NCI-H1092 (cell line): ENCODE results near the gene PLA2G1B.

Experiments used
- DNase-seq: peaks from one replicate; lab custom pipeline; 2025; lab: John Stamatoyannopoulos, UW

The PLA2G1B gene

DNA sequence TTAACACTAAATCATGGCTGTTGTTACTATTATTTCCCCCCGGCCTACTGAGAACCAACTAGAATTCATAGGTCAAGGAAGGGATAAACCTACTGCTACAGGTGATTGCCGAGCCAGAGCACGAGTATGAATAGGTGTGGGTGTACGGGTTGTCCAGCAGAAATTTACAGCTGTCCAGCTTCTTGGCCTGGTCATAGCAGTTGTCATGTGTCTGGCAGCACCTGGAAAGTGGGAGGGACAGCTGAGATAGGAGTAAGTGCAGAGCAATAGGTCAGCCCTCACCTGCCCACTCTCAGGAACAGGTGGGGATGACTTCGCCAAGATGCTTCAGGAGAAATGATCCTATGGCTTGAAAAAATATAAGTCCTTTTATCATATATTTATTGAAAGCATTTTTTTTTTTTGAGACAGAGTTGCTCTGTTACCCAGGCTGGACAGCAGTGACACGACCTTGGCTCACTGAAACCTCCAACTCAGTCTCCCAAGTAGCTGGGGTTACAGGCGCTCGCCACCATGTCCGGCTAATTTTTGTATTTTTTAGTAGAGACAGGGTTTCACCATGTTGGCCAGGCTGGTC lies 2.6 kb downstream of the PLA2G1B start:
- DNase-seq: no peak

- no peak for DNase-seq
Observed at GRCh38 chr12:120323772-120324171, 3.8 kb downstream of the PLA2G1B start.

GRCh38 chr12:120321382-120322202 lies 6.0 kb downstream of the PLA2G1B start:
- DNase-seq: no peak

DNA sequence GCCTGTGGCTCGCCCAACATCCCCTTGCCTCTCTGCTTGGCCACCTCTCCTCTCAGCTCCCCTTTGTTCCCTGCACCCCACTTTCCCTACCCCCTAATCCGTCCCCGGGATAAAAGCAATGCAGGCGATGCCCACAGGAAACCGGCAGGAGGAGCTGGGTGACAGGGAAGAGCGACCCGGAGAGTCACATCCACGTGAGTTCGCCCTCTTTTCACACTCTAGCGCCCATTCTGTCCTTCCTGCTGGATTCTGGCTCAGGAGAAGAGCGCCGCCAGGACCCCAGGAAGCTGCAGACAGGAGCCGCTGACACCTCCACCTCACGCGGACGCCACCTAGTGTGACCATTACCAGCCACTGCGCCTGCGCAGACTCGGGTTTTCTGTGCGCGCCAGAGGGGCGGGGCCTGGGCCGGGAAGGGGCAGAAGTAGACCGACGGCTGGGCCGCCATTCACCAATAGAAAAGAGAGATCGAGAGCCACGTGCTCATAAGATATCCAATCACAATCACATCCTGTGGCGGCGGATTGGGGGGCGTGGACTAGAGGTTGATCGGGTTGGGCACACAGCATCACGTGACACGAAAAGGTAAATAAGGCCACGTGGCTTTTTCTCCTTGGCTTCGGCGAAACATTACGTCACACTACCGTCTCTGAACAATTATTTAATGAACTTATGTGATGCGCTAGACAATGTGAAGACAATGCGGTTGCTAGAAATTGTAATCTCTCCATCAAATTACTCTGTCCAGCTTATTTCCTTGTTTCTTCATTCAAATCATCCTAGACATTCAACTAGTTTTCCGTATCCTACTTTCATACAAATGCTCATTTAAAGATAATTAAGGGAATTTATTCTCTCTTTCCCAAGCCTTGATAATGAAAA lies 10.1 kb downstream of the PLA2G1B start:
- peak; percentile 97 for DNase-seq

GRCh38 chr12:120316798-120317223 lies 10.8 kb downstream of the PLA2G1B start:
- no peak for DNase-seq

DNA sequence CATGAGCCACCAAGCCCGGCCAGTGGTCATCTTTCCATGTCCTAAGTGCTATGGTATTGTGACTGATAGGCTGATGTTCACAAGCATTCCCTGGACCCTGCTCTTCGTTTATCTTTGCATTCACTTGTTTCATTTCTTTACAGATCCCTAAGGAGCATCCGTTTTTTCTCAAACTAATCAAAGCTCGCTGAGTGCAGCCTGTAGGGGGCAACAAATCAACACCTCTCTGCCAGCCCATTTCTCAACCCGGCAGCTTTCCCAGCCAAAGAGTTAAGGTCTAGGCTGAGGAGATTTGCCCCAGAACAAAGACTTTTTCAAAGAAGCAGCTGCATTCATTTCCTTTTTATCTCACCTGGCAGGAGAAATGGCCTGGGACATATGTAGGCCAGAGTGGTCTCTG lies 13.4 kb downstream of the PLA2G1B start:
- no peak for DNase-seq

- peak; percentile 80 for DNase-seq
Observed at GRCh38 chr12:120301962-120302815, 25.4 kb downstream of the PLA2G1B start, which contains the start of gene SIRT4. Gene SIRT4, plus strand, starts transcription at chr12:120302321. Its CDS starts 1,241 bp downstream, at chr12:120303562.

GRCh38 chr12:120292661-120293531 lies 34.7 kb downstream of the PLA2G1B start, which contains the start of gene RNU4-1:
Gene RNU4-1, minus strand, starts transcription at chr12:120293237.
- DNase-seq: peak; percentile 88

DNA sequence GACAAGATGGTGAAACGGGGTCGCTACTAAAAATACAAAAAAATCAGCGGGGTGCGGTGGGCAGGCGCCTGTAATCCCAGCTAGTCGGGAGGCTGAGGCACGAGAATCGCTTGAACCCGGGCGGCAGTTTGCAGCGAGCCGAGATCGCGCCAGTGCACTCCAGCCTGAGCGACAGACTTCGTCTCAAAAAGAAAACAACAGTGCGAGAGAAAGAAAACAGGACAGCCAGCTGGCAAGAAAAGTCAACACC lies 35.2 kb downstream of the PLA2G1B start:
- DNase-seq: no peak

DNA sequence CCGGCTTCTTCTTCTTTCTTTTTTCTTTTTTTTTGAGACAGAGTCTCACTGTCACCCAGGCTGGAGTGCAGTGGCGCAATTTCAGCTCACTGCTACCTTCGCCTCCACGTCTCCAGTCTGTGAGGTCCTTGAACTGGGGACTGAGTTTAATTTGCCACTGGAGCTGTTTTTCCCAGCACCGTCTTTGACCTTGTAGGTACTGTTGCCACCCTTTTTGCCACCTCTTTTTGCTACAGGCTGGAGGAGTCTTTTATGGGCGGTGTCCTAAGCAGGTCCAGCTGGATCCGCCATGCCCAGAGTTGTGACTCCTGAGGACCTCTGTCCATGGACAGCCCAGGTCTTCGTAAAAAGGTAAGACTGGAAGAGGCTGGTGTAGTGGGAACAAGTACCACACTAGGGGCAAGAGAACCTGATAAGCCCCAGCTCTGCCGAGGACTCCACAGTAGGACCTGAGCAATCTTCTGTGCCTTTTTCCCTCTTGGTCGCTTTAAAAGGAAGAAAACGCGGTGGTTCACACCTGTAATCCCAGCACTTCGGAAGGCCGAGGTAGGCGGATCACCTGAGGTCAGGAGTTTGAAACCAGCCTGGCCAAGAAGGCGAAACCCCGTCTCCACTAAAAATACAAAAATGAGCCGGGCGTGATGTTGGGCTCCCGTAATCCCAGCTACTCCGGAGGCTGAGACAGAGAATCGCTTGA lies 36.8 kb downstream of the PLA2G1B start:
- DNase-seq: no peak

DNA sequence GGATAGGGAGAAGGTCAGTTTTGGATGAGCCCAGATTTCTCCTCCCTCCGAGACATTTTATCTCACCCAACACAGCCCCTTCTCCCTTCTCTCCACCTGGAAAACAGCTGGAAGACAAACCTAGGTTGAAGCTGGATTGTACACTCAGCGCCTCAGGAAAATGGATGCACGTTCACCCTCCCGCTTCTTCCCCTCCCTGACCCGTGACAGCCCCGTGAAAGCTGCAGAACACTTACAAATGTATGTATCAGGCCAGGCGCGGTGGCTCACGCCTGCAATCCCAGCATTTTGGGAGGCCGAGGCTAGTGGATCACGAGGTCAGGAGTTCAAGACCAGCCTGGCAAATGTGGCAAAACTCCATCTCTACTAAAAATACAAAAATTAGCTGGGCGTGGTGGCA lies 40.1 kb downstream of the PLA2G1B start:
- DNase-seq: no peak

GRCh38 chr12:120286768-120287490 lies 40.6 kb downstream of the PLA2G1B start:
- no peak for DNase-seq

GRCh38 chr12:120284381-120284780 lies 43.2 kb downstream of the PLA2G1B start:
- DNase-seq: no peak

GRCh38 chr12:120283318-120283717 lies 44.3 kb downstream of the PLA2G1B start:
- DNase-seq: no peak

- DNase-seq: no peak
Observed at GRCh38 chr12:120278137-120279069, 49.2 kb downstream of the PLA2G1B start.

DNA sequence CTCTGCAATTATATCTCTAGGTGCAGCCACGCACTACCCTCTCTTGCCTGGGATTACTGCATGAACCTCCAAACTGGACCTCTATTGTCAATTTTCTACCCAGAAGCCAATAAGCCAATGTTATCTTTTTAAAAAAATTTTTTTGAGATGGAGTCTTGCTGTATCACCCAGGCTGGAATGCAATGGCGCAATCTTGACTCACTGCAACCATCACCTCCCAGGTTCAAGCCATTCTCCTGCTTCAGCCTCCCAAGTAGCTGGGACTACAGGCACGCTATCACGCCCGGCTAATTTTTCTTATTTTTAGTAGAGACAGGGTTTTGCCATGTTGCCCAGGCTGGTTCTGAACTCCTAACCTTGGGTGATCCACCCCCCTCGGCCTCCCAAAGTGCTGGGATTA lies 50.8 kb downstream of the PLA2G1B start:
- no peak for DNase-seq
